Measurements from ENCODE around the gene TRIM39. TPM values are rescaled to one million over a fixed set of nuclear protein-coding genes. Genes with fewer than 3 reads are reported as not detected.
A peak's percentile ranks its signal among the peaks of the same experiment; 100 is the strongest.

The TRIM39 gene
- total and polyA plus RNA-seq, 9 of the 15 experiments (the other 6 are each of a cell fraction or from before 2014, with no cell fraction given) = 5.6 to 17.7 (median 12.8) TPM

GRCh38 chr6:30325873-30326525 lies 728 bp upstream of the TRIM39 start (continued):
- no peak for TF ChIP-seq GTF3C2 (IDR thresholded peaks at IDR 0.05; ENCODE audit: borderline replicate concordance, extremely low read depth, insufficient read length)
- no peak for TF ChIP-seq ZNF197 (CRISPR knock-in tag; IDR thresholded peaks at IDR 0.05; ENCODE audit: low read depth)
- TF ChIP-seq ZFP36 (IDR thresholded peaks at IDR 0.05; ENCODE audit: low read depth, low read length, partially characterized antibody) = no peak
- no peak for TF ChIP-seq ZNF75A (CRISPR knock-in tag; IDR thresholded peaks at IDR 0.05)
- TF ChIP-seq HMG20A (CRISPR knock-in tag; conservative IDR thresholded peaks at IDR 0.05) = no peak
- TF ChIP-seq HMG20B (CRISPR knock-in tag; IDR thresholded peaks at IDR 0.05) = no peak
- peak; percentile 36; the same call in 1 of the 2 replicates for TF ChIP-seq LEF1 (IDR thresholded peaks at IDR 0.05)
- TF ChIP-seq ZNF785 (CRISPR knock-in tag; IDR thresholded peaks at IDR 0.05) = no peak
- peak; percentile 52 for TF ChIP-seq CHD1 (IDR thresholded peaks at IDR 0.05; ENCODE audit: low read length)
- no peak for TF ChIP-seq HNRNPLL (IDR thresholded peaks at IDR 0.05; ENCODE audit: low read depth, low read length, poor library complexity, severe bottlenecking)
- peak; percentile 69; the same call in 1 of the 2 replicates for TF ChIP-seq SMARCE1 (IDR thresholded peaks at IDR 0.05)
- TF ChIP-seq EWSR1 (IDR thresholded peaks at IDR 0.05; ENCODE audit: borderline replicate concordance, low read depth, partially characterized antibody) = no peak
- TF ChIP-seq THRB (CRISPR knock-in tag; conservative IDR thresholded peaks at IDR 0.05) = no peak
- no peak for TF ChIP-seq PHF21A (IDR thresholded peaks at IDR 0.05; ENCODE audit: borderline replicate concordance, low read depth)
- TF ChIP-seq ZBTB12 (CRISPR knock-in tag; IDR thresholded peaks at IDR 0.05) = peak; percentile 78
- TF ChIP-seq CBX8 (IDR thresholded peaks at IDR 0.05; ENCODE audit: borderline replicate concordance, extremely low read depth, low read depth, low read length, poor library complexity, severe bottlenecking) = no peak
- TF ChIP-seq ZNF324 (CRISPR knock-in tag; IDR thresholded peaks at IDR 0.05) = no peak
- TF ChIP-seq ELF4 (CRISPR knock-in tag; IDR thresholded peaks at IDR 0.05) = no peak
- peak; percentile 71 for TF ChIP-seq SAP30 (IDR thresholded peaks at IDR 0.05; ENCODE audit: borderline replicate concordance, insufficient read depth, low read depth, low read length, poor library complexity, severe bottlenecking)
- 0 out of 2 replicates have a peak, but pooled peaks have one; percentile 32 for TF ChIP-seq E4F1 (CRISPR knock-in tag; IDR thresholded peaks at IDR 0.05; ENCODE audit: borderline replicate concordance)
